ENCODE results near the gene NME8.
A peak's percentile ranks its signal among the peaks of the same experiment; 100 is the strongest.
"Not testable (repeated sequence)": the region's sequence is repeated elsewhere in the genome, so short reads cannot be mapped to it uniquely, and the experiment has no call there.

The NME8 gene, protein sequence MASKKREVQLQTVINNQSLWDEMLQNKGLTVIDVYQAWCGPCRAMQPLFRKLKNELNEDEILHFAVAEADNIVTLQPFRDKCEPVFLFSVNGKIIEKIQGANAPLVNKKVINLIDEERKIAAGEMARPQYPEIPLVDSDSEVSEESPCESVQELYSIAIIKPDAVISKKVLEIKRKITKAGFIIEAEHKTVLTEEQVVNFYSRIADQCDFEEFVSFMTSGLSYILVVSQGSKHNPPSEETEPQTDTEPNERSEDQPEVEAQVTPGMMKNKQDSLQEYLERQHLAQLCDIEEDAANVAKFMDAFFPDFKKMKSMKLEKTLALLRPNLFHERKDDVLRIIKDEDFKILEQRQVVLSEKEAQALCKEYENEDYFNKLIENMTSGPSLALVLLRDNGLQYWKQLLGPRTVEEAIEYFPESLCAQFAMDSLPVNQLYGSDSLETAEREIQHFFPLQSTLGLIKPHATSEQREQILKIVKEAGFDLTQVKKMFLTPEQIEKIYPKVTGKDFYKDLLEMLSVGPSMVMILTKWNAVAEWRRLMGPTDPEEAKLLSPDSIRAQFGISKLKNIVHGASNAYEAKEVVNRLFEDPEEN

DNA sequence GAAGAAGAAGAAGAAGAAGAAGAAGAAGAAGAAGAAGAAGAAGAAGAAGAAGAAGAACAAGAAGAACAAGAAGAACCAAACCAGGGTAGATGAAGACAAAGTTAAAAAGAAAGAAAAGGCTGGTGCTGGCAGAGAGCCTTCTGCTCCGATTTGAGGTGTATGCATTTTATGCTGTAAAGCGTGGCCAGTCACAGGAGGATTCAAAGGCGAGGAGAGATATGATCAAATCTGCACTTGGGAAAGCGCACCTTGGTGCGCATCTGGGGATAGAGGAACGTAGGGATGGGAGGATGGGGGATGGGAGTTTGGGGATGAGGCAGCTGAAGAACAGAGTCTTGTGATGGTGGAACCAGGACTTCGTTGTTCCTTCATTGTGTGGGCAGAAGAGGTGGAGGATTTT is at the start of gene NME8:
Gene NME8 (plus strand): TSS at position 301 of the 400 bp plus-strand sequence. CDS start 1,670 bp downstream, outside the sequence.
- no peak for DNase-seq

DNA sequence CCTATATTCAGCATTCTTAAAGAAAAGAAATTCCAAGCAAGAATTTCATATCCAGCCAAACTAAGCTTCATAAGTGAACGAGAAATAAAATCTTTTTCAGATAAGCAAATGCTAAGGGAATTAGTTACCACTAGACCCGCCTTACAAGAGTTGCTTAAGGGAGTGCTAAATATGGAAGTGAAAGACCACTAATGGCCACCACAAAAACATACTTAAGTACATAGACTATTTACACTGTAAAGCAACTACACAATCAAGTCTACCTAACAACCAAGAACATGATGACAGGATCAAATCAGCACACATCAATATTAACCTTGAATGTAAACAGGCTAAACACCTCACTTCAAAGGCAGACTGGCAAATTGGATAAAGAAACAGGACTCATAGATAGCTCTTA is 42.2 kb upstream of the NME8 start:
- DNase-seq = no peak

DNA sequence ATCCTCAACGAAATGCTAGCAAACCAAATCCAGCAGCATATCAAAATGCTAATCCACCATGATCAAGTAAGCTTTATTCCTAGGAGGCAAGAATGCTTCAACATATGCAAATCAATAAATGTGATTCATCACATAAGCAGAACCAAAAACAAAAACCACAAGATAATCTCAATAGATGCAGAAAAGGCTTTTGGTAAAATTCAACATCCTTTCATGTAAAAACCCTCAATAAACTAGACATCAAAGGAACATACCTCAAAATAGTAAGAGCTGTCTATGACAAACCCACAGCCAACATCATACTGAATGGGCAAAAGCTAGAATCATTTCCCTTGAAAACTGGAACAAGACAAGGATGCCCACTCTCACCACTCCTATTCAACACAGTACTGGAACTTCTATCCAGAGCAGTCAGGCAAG is 36.2 kb upstream of the NME8 start:
- DNase-seq = not testable (repeated sequence)

DNA sequence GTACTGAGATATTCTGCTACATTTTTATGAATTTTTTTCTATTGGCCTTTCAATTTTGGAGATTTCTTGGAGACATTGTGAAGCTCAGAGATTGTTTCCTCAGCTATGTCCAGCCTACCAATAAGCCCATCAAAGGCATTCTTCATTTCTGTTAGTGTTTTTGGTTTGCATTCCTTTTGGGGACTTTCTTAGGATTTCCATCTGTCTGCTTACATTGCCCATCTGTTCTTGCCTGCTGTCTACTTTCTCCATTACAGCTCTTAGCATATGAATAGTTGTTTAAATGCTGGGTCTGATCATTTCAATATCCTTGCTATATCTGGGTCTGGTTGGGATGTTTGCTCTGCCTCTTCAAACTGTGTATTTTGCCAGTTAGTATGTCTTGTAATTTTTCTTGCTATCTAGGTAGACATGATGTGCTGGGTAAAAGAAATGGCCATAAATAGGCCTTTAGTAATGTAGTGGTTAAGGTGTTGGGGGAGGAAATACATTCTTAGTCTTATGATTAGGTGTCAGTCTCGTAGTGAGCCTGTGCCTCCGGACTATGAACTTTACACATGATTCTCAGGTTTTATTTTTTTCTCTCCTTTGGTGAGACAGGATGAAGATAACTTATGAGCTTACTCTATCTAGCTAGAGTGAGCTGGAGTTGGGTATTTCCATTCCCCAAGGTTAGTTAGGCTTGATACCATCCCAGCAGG is 32.6 kb upstream of the NME8 start:
- DNase-seq = no peak

DNA sequence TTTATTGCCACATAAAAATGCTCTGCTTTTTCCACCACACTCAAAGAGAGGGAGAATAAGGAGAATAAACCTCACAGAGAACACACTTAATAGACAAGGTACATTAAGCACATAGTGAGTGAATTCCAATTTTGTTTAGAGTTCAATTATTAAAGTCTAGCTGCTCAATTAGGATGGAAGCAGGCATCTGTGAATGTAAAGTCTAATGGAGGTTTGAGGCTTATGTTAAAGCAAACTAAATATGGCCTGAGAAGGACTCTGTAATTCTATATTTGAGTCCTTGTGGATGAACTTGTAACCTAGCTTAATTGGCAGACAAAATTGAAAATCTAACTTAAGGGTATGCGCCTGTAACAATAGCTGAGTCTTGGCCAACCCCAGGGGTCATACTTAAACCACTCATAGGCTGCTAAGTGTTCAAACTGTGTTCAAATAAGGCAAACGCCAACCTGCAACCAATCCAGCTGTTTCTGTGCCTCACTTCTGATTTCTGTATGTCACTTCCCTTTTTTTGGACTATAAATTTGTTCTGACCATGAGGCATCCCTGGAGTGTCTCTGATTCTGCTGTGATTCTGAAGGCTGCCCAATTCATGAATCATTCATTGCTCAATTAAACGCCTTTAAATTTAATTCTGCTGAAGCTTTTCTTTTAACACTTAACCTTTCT is 31.3 kb upstream of the NME8 start:
- DNase-seq = no peak

DNA sequence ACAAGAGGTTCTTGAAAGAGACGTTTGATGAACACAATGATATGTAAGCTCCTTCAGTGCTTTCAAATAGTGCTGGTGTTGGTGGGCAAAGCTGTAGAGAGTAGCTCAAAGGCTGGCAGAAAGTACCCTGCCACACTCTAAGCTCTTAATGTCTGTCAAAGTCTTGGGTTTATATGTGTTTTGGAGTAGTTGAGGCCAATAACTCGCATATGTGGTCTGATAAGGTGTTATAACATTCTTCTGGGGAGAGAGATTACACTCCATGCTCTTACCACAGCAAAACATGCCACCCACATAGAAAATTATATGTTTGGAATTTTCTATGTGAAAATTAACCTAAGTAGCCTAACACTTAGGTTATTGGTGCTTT is 30.8 kb upstream of the NME8 start:
- DNase-seq = no peak

DNA sequence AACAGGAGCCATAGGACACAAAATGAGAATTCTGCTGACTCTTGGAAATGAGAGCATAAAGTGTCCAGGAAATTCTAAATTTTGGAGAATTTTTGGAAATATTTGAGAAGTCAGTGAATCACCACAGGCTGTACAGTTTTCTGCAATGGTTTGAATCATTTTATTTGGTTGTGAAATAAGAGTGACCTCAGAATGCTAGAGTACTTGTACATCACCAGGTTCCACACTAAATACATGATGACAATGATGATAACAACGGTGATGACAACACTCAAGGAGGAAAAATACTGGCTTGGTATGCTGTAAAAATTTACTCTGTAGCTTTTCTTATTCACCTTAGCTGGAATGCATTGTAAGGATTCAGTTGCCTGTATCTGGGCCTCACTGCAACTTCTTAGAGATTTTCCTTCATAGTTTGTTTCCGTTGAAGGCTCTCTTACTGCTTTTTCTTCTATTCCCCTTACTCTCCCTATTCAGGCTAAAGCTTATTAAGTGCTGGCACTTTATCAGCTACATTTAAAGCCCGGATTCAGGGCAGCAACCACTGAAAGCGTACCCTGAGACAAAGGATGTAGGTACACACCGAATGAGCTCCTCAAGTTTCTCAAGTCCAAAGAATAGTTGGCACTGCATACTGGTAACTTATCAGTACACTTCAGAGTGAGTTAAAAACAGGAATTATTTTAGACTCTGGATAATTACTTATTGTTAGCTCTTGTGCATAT is 30.2 kb upstream of the NME8 start:
- DNase-seq = no peak

DNA sequence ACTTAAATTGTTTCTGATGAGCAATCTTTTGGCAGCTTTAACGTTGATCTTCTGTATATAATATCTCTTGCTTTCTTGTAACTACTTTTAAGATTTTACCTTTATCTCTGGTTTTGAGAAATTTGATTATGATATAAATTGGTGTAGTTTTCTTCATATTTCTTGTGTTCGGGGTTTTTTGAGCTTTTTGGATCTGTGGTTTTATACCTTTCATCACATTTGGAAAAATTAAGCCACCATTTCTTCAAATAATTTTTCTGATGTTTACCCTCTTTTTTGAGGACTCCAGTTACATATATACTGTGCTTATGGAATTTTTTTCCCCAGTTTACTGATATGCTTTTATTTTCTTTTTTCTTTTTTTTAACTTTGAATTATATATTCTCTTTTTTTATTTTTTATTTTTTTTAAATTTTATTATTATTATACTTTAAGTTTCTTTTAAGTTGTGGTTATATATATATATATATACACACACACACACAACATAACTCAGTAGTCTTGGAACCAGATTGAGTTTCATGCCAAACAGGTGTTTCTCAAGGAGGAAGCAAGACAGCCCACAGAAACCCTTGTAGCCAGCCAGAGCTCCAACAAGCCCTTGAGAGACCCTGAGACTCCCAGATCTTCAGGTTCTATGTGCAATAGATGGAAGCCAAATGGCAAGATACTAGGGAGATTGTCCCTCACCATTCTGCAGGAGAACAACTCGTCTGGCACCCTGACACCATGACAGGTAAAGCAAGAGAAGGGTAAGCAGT is 27.5 kb upstream of the NME8 start:
- no peak for DNase-seq

DNA sequence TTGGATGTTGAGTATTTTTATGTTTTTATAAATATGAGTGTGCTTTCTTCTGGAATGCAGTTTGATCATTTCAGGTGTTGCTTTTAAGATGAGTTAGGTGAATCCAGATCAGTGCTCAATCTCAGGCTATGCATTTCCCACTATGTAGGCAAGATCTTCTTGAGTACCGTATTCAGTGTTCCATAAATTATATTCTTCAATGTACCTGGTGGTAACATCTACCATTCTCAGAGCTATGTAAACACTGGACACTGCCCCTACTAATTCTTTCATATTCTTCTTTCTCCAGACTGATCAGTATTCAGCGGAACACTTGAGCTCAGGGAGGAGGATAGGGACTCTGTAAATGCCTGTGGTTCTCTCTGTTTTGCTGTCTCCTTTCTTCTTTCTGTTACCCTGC is 25.5 kb upstream of the NME8 start:
- DNase-seq = no peak

DNA sequence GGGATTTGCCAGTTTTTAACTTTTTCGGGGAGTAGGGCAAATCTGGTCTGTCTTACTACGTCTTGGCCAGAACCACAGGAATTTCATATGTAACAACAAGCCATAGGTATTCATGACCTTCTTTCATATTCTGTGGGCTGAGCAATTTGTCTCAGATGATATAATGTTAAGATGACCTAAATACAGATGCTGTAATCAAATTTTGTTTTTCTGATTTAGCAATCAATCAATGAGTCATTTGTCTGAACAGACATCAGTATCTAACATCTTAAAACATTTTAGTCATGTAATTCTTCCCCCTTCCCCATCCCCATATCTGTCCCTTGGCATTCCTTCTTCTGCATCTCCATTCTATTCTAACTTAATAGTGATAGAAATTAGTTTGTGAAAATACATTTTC is 24.8 kb upstream of the NME8 start:
- no peak for DNase-seq

DNA sequence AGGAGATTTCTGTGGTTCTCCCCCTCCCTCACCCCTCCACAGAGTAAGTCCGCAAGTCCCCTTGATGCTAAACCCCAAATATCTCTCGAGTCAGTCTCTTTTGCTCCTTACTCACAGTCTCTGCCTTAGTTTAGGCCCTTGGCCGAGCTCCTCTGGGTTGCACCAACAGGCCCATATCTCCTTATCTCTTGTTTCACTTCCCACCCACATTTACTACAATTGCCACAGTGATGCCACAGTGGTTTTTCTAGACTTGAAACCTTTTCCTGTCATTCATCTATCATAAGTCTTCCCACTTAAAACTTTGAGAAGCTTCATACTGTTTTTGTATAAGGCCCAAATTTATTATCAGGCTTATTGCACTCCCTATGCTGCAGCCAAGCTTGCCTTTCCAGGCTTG is 23.4 kb upstream of the NME8 start:
- no peak for DNase-seq

DNA sequence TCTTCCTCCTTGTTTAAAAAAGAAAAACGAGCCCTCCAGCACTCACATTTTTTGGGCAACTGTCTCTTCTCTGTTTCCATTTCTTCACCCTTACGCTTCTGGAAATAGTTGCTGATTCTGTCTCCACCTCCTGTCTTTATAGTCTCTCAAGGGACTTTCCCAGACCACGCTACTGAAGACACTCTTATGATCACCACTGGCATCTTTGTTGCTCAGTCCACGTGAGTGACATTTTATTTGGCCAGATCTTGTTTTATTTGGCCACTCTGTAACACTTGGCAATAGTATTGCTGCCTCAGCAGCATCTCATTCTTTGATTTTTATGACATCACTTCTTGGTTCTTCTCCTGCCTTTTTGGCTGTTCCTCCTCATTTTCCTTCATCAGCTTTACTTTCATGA is 21.6 kb upstream of the NME8 start:
- no peak for DNase-seq

DNA sequence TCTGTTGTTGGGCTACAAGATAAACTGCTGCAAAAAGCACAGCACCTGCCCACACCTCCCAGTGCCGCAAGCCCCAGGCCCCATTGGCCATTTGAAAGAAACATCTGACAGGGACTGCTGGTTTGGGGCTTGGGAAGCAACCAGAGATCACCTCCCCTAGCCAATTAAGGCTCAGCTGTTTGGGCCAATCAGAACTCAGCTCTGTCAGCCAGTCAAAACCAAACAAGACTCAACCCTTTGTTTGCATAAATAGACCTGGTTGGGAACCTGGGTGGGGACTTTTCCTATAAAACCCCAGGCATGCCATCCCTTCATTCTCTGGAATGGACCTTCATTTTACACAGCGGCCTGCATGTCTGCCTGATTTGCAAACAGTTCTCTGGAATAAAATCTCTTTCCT is 17.2 kb upstream of the NME8 start:
- no peak for DNase-seq

DNA sequence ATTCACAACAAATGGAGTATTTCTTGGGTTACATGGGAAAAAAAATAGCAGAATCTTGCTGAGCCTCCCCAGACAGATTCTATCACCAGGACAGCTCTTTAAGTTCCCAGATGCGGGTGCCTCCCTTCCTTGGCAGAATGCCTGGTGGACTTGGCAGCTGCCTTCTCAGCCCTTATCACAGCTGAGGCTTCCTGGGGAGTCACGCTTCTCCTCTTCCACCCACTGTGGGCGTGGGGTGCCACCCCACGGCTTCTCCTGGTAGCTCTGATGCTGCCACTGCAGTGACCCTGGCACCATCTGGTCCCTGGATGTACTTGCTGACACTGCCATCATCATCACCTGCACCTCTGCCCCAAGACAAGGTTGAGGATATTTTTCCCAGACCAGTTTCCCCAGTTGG is 16.2 kb upstream of the NME8 start:
- no peak for DNase-seq

DNA sequence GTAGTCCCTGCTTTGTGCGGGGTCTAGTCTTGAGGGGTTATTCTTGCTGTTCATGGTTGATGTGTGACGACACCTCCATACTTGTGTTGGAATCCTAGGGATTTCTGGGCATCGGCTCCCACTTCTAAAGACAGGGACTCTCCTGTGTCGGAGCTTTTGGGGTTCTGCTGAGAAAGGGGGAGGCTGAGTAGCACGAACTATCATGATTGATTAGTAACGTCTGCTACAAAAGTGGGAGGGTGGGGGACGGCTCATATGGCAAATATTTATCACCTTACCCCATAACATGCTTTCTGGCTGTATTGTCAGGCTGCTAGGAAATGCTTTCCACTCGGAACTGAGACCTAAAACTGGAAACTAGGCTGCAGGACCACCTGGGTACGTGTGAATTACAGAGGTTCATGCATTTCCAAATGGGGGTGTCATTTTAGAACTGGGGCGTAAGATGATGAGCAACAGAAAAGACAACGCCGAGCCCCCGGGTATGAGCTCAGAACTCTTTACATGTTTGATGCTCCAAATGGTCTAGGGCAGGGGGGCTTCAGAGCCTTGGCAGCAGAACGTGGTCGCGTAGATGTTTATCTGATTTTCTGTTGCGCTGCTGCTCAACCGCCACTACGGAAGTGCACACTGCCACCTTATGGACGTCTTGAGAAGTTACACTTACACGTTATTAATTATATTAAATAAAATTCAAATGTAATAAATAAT is 15.1 kb upstream of the NME8 start:
- DNase-seq = peak; percentile 36

DNA sequence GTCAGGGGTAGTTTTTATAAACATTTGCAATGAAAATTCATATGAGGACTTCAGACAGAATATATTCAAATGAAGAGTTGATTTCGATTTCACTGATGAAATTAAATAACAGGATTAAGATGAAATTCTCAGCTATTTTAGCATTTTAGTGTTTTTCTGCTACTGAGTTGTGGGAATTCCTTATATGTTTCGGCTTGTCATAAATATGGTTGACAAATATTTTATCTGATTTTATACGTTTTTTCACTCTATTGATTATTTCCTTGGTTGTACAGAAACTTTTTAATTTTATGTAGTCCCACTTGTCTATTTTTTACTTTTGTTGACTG is 14.6 kb upstream of the NME8 start:
- DNase-seq = no peak

DNA sequence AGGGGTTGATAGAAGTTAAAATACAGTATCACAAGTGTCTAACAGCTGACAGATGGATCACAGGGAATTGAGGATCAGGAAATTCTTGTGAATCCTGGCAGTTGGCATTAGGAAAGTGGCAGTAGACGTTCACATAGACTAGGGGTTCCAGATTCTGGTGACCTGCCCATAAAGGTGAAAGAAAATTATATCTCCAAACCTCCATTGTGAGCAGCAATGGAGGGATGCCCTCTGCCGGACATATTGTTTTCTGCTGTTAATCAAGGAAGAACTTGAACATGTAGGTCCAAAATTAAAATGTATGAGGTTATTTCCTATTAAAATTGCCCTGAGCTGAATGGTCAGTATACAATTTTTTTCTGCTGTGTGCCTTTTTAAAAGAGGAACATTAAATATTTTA is 5.1 kb downstream of the NME8 start:
- DNase-seq = no peak

DNA sequence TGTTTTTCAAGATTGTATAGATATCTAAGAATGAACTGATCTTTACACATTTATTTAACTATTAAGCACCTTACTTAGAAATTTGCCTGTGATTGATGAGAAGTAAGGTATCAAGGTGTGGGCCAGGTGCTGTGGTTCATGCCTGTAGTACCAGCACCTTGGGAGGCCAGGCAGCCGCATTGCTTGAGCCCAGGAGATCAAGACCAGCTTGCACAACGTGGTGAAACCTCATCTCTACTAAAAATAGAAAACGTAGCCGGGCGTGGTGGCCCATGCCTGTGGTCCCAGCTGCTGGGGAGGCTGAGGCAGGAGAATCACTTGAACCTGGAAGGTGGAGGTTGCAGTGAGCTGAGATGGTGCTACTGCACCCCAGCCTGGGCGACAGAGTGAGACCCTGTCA is 33.7 kb downstream of the NME8 start:
- DNase-seq = no peak

DNA sequence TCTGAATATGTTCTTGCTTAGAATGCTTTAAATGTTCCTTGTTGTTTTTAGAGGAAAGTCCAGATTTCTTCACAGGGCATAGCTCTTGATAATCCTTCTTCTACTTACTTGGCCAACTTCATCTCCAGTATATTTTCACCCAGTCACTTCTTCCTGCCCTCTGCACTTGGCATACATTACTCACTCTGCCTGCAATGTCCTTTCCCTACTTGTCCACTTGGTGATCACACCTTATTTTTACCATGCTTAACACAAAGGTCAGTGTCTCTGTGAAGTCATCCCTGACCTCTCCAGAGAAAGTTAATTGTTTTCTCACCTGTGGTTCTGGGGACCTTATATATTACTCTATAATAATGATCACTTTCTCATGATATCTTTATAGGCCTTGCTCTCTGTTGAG is 45.0 kb downstream of the NME8 start:
- no peak for DNase-seq

DNA sequence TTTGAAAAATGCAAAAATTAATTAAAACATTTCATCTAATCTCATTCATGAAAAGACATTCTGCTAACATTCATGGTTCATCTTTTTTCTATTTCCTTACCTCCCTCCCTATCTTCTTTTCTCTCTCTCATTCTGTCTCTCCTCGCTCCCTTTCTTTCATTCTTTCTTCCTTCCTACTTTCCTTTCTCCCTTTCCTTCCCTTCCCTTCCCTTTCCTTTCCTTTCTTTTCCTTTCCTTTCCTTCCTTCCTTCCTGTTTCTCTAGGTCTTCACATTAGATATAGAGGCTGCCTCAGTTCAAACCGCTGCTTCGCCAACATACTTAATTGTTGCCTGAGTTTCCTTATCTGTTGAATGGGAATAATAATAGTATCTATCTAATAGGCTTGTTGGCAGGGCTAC is 46.3 kb downstream of the NME8 start:
- no peak for DNase-seq

DNA sequence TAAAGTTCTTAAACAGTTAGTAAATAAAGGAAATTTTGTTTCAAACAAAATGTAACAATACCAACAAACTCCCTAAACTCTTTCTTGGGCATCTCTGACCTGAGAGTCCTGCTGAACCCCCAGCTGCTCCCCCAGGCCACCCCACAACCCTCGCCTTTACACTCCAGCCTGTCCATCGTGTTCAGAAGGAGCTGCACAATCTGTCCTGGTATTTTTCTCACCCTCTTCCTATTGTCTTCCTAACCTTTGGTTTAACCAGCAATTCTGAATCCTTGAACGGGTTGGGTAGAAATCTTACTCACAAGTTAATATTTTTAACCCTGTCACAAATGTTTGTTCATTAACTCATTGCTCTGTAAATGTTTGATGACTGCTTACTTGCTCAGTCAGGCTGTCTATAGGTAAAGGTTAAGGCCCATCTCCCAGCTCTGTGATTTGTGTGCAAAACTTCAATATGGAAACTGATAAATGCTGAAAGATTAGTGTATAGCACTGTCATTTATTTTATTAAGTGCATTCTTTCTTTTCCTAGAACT is 51.4 kb downstream of the NME8 start:
- DNase-seq = no peak
